ENCODE data around the gene TWNK.

- peak; percentile 57 for TF ChIP-seq CTCF (IDR thresholded peaks at IDR 0.05; ENCODE audit: low read depth, low read length)
- TF ChIP-seq EZH2phosphoT487 (IDR thresholded peaks at IDR 0.05; ENCODE audit: low read depth): no peak
Observed at GRCh38 chr10:100998991-100999741, 11.8 kb downstream of the TWNK start.

Measured in OCI-LY3 (cell line).